Fibroblast of lung (primary cell): ENCODE results near the gene SYNE1. TPM values are rescaled to one million over a fixed set of nuclear protein-coding genes. Genes with fewer than 3 reads are reported as not detected.

Source experiments
- DNase-seq, 2 donors: peaks; one replicate each; pipeline versions ENCODE4 v3.0.0 to v3.0.0-alpha.2; 2010; ENCODE audit warnings: low read depth in 2 of 2
- H2AFZ ChIP-seq: 2 replicates; pipeline ENCODE4 v1.5.1; 2012; ENCODE audit warnings: low read length, control low read depth, inconsistent platforms
- H3K27ac ChIP-seq: 2 replicates; pipeline ENCODE4 v1.5.1; 2011; ENCODE audit warnings: low read length, control low read depth; ENCODE audit not compliant: insufficient read depth
- H3K27me3 ChIP-seq: 2 replicates; pipeline ENCODE4 v1.5.1; 2011; ENCODE audit warnings: mild to moderate bottlenecking, low read length; ENCODE audit not compliant: control insufficient read depth, insufficient read depth
- H3K36me3 ChIP-seq: 2 replicates; pipeline ENCODE4 v1.5.1; 2011; ENCODE audit warnings: low read length; ENCODE audit not compliant: control insufficient read depth, insufficient read depth
- H3K4me1 ChIP-seq: 2 replicates; pipeline ENCODE4 v1.5.1; 2011; ENCODE audit warnings: low read length; ENCODE audit not compliant: control insufficient read depth, insufficient read depth; ENCODE audit errors: extremely low read depth
- H3K4me2 ChIP-seq: 2 replicates; pipeline ENCODE4 v1.5.1; 2011; ENCODE audit warnings: low read length, control low read depth; ENCODE audit not compliant: insufficient read depth; ENCODE audit errors: extremely low read depth
- H3K4me3 ChIP-seq, 4 experiments: fragments of 200-600 bp in 1 of 4; sonication (generic) in 1 of 4; replicated peaks in 1 of 4; 2 replicates each; pipeline ENCODE4 v1.5.1; 2011 to 2016; ENCODE audit warnings: low read length in 4 of 4, low read depth in 3 of 4, mild to moderate bottlenecking in 3 of 4, control low read depth in 2 of 4, inconsistent platforms in 1 of 4, mixed read lengths in 1 of 4; ENCODE audit not compliant: insufficient read depth in 1 of 4; ENCODE audit errors: control extremely low read depth in 1 of 4
- H3K79me2 ChIP-seq: 2 replicates; pipeline ENCODE4 v1.5.1; 2012; ENCODE audit warnings: mild to moderate bottlenecking, low read length, inconsistent platforms; ENCODE audit not compliant: control insufficient read depth, insufficient read depth
- H3K9ac ChIP-seq: 2 replicates; pipeline ENCODE4 v1.5.1; 2011; ENCODE audit warnings: mild to moderate bottlenecking, low read length, control low read depth; ENCODE audit not compliant: insufficient read depth
- H3K9me3 ChIP-seq: 2 replicates; pipeline ENCODE4 v1.5.1; 2012; ENCODE audit warnings: low read depth, low read length; ENCODE audit not compliant: control insufficient read depth, insufficient read depth
- H4K20me1 ChIP-seq: 2 replicates; pipeline ENCODE4 v1.5.1; 2011; ENCODE audit warnings: low read length; ENCODE audit not compliant: control insufficient read depth, insufficient read depth; ENCODE audit errors: extremely low read depth
- CTCF ChIP-seq, 2 donors: IDR thresholded peaks in 1 of 2; conservative IDR thresholded peaks in 1 of 2; 1 replicate in 1 of 2; 2 replicates in 1 of 2; pipeline ENCODE4 v1.5.1; 2011 to 2012; ENCODE audit warnings: low read length in 2 of 2, control low read depth in 1 of 2, inconsistent platforms in 1 of 2, low read depth in 1 of 2, mild to moderate bottlenecking in 1 of 2
- EZH2 ChIP-seq: IDR thresholded peaks from 2 replicates; pipeline ENCODE4 v1.5.1; 2012; ENCODE audit warnings: low read length, control low read depth, mild to moderate bottlenecking; ENCODE audit errors: missing control alignments
- polyA plus RNA-seq, 2 donors: library from polyadenylated mRNA; depleted of rRNA in 1 of 2; stranded (reverse) in 1 of 2; unstranded in 1 of 2; fragments of >200 nt; gene quantifications; 2 replicates each; pipeline ENCODE4 v1.2.1, GENCODE V29; 2011 to 2012; ENCODE audit warnings: missing spikeins in 1 of 2
- total RNA-seq: library from RNA; depleted of rRNA; stranded (reverse); fragments of >200 nt; gene quantifications from 2 replicates; pipeline ENCODE4 v1.2.1, GENCODE V29; 2014

SYNE1 gene
- total and polyA plus RNA-seq, 2 donors (not counting 1 experiment from before 2014, with no cell fraction given) = 21.7 to 219 TPM

GRCh38 chr6:152543519-152543918 is 93.6 kb downstream of the SYNE1 start:
- Histone ChIP-seq H3K4me3 (no peak overlapping the region), H3K27me3 (no peaks in the 10 kb centered on the region), H3K9me3 (no peaks in the 10 kb centered on the region), H3K79me2 (no peaks in the 10 kb centered on the region), H3K4me1 (no peaks in the 10 kb centered on the region), H2AFZ (no peak overlapping the region), H3K36me3 (no peaks in the 10 kb centered on the region), H3K4me2 (no peak overlapping the region), H3K27ac (no peak overlapping the region), H4K20me1 (no peaks in the 10 kb centered on the region), H3K9ac (no peak overlapping the region)
- DNase-seq = no peak
- TF ChIP-seq CTCF (conservative IDR thresholded peaks at IDR 0.05 in 1 of 2, IDR thresholded peaks at IDR 0.05 in 1 of 2; ENCODE audit: low read depth in 1 of 2, low read length in 2 of 2) = no peak
- no peak for TF ChIP-seq EZH2

DNA sequence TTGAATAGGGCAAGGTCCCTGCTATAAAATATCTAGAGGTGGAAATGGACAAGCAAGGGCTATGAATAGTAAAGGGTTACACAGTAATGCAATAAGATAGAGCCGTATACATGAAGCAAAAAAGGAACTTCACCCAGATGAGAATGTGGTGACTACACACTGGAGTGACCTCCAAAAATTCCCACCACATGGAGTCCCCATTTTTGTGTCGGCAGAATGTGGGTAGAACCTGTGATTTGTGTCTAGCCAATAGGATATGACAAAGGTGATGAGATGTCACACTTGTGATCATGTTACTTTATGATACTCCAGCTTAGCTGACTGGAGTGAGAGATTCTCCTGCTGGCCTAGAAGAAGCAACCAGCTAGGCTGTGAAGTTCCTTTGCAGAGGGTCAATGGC is 96.8 kb downstream of the SYNE1 start:
- no peaks in the 10 kb centered on the region for H3K79me2 ChIP-seq
- no peak overlapping the region for H3K4me2 ChIP-seq
- no peaks in the 10 kb centered on the region for H3K27me3 ChIP-seq
- DNase-seq = no peak
- H3K9ac ChIP-seq = no peak overlapping the region
- H3K4me3 ChIP-seq = no peak overlapping the region
- no peaks in the 10 kb centered on the region for H3K9me3 ChIP-seq
- TF ChIP-seq CTCF (conservative IDR thresholded peaks at IDR 0.05 in 1 of 2, IDR thresholded peaks at IDR 0.05 in 1 of 2; ENCODE audit: low read depth in 1 of 2, low read length in 2 of 2) (no peak), EZH2 (no peak)
- H3K27ac ChIP-seq = no peak overlapping the region
- H2AFZ ChIP-seq = no peak overlapping the region
- H3K36me3 ChIP-seq = no peaks in the 10 kb centered on the region
- no peaks in the 10 kb centered on the region for H3K4me1 ChIP-seq
- H4K20me1 ChIP-seq = no peaks in the 10 kb centered on the region

- H3K9ac ChIP-seq = no peak overlapping the region
- H3K4me2 ChIP-seq = no peak overlapping the region
- H3K36me3 ChIP-seq = no peaks in the 10 kb centered on the region
- H4K20me1 ChIP-seq = no peaks in the 10 kb centered on the region
- H3K9me3 ChIP-seq = no peaks in the 10 kb centered on the region
- H3K79me2 ChIP-seq = no peaks in the 10 kb centered on the region
- H2AFZ ChIP-seq = no peak overlapping the region
- no peak overlapping the region for H3K4me3 ChIP-seq
- TF ChIP-seq EZH2 (no peak), CTCF (conservative IDR thresholded peaks at IDR 0.05 in 1 of 2, IDR thresholded peaks at IDR 0.05 in 1 of 2; ENCODE audit: low read depth in 1 of 2, low read length in 2 of 2) (no peak)
- H3K4me1 ChIP-seq = no peaks in the 10 kb centered on the region
- H3K27ac ChIP-seq = no peak overlapping the region
- DNase-seq = no peak
- no peaks in the 10 kb centered on the region for H3K27me3 ChIP-seq
Observed at GRCh38 chr6:152534541-152534940, 102.6 kb downstream of the SYNE1 start.
